ENCODE results near the gene COL16A1.

- TF ChIP-seq CTCF (conservative IDR thresholded peaks at IDR 0.05 in 1 of 2, IDR thresholded peaks at IDR 0.05 in 1 of 2; ENCODE audit: extremely low read depth in 1 of 2, insufficient read depth in 1 of 2, low read depth in 1 of 2, low read length in 2 of 2), result no peak
- no peak for TF ChIP-seq EZH2 (IDR thresholded peaks at IDR 0.05; ENCODE audit: borderline replicate concordance, low read length)
Observed at GRCh38 chr1:31712630-31713029, 8.8 kb upstream of the COL16A1 start.
